Fibroblast of lung (primary cell): ENCODE measurements around the gene DNM3. TPM values are rescaled to one million over a fixed set of nuclear protein-coding genes. Genes with fewer than 3 reads are reported as not detected.

Experiments used
- DNase-seq, 2 donors: peaks; one replicate each; pipeline versions ENCODE4 v3.0.0 to v3.0.0-alpha.2; 2010; ENCODE audit warnings: low read depth in 2 of 2
- H2AFZ ChIP-seq: 2 replicates; pipeline ENCODE4 v1.5.1; 2012; ENCODE audit warnings: low read length, control low read depth, inconsistent platforms
- H3K27ac ChIP-seq: 2 replicates; pipeline ENCODE4 v1.5.1; 2011; ENCODE audit warnings: low read length, control low read depth; ENCODE audit not compliant: insufficient read depth
- H3K27me3 ChIP-seq: 2 replicates; pipeline ENCODE4 v1.5.1; 2011; ENCODE audit warnings: mild to moderate bottlenecking, low read length; ENCODE audit not compliant: control insufficient read depth, insufficient read depth
- H3K36me3 ChIP-seq: 2 replicates; pipeline ENCODE4 v1.5.1; 2011; ENCODE audit warnings: low read length; ENCODE audit not compliant: control insufficient read depth, insufficient read depth
- H3K4me1 ChIP-seq: 2 replicates; pipeline ENCODE4 v1.5.1; 2011; ENCODE audit warnings: low read length; ENCODE audit not compliant: control insufficient read depth, insufficient read depth; ENCODE audit errors: extremely low read depth
- H3K4me2 ChIP-seq: 2 replicates; pipeline ENCODE4 v1.5.1; 2011; ENCODE audit warnings: low read length, control low read depth; ENCODE audit not compliant: insufficient read depth; ENCODE audit errors: extremely low read depth
- H3K4me3 ChIP-seq, 4 experiments: fragments of 200-600 bp in 1 of 4; sonication (generic) in 1 of 4; replicated peaks in 1 of 4; 2 replicates each; pipeline ENCODE4 v1.5.1; 2011 to 2016; ENCODE audit warnings: low read length in 4 of 4, low read depth in 3 of 4, mild to moderate bottlenecking in 3 of 4, control low read depth in 2 of 4, inconsistent platforms in 1 of 4, mixed read lengths in 1 of 4; ENCODE audit not compliant: insufficient read depth in 1 of 4; ENCODE audit errors: control extremely low read depth in 1 of 4
- H3K79me2 ChIP-seq: 2 replicates; pipeline ENCODE4 v1.5.1; 2012; ENCODE audit warnings: mild to moderate bottlenecking, low read length, inconsistent platforms; ENCODE audit not compliant: control insufficient read depth, insufficient read depth
- H3K9ac ChIP-seq: 2 replicates; pipeline ENCODE4 v1.5.1; 2011; ENCODE audit warnings: mild to moderate bottlenecking, low read length, control low read depth; ENCODE audit not compliant: insufficient read depth
- H3K9me3 ChIP-seq: 2 replicates; pipeline ENCODE4 v1.5.1; 2012; ENCODE audit warnings: low read depth, low read length; ENCODE audit not compliant: control insufficient read depth, insufficient read depth
- H4K20me1 ChIP-seq: 2 replicates; pipeline ENCODE4 v1.5.1; 2011; ENCODE audit warnings: low read length; ENCODE audit not compliant: control insufficient read depth, insufficient read depth; ENCODE audit errors: extremely low read depth
- EZH2 ChIP-seq: IDR thresholded peaks from 2 replicates; pipeline ENCODE4 v1.5.1; 2012; ENCODE audit warnings: low read length, control low read depth, mild to moderate bottlenecking; ENCODE audit errors: missing control alignments
- polyA plus RNA-seq, 2 donors: library from polyadenylated mRNA; depleted of rRNA in 1 of 2; stranded (reverse) in 1 of 2; unstranded in 1 of 2; fragments of >200 nt; gene quantifications; 2 replicates each; pipeline ENCODE4 v1.2.1, GENCODE V29; 2011 to 2012; ENCODE audit warnings: missing spikeins in 1 of 2
- total RNA-seq: library from RNA; depleted of rRNA; stranded (reverse); fragments of >200 nt; gene quantifications from 2 replicates; pipeline ENCODE4 v1.2.1, GENCODE V29; 2014
- TF ChIP-seq, protein P1 (sequence below), 2 donors: IDR thresholded peaks in 1 of 2; conservative IDR thresholded peaks in 1 of 2; 1 replicate in 1 of 2; 2 replicates in 1 of 2; pipeline ENCODE4 v1.5.1; 2011 to 2012; ENCODE audit warnings: low read length in 2 of 2, control low read depth in 1 of 2, inconsistent platforms in 1 of 2, low read depth in 1 of 2, mild to moderate bottlenecking in 1 of 2

DNM3 gene
- total and polyA plus RNA-seq, 2 donors (not counting 1 experiment from before 2014, with no cell fraction given), result 1.6 to 3.6 TPM

GRCh38 chr1:172373864-172374263 is 532.6 kb downstream of the DNM3 start:
- H2AFZ ChIP-seq, result no peak overlapping the region
- no peak overlapping the region for H3K4me3 ChIP-seq
- peak; percentile 34 to 60 for DNase-seq
- TF ChIP-seq, protein P1, sequence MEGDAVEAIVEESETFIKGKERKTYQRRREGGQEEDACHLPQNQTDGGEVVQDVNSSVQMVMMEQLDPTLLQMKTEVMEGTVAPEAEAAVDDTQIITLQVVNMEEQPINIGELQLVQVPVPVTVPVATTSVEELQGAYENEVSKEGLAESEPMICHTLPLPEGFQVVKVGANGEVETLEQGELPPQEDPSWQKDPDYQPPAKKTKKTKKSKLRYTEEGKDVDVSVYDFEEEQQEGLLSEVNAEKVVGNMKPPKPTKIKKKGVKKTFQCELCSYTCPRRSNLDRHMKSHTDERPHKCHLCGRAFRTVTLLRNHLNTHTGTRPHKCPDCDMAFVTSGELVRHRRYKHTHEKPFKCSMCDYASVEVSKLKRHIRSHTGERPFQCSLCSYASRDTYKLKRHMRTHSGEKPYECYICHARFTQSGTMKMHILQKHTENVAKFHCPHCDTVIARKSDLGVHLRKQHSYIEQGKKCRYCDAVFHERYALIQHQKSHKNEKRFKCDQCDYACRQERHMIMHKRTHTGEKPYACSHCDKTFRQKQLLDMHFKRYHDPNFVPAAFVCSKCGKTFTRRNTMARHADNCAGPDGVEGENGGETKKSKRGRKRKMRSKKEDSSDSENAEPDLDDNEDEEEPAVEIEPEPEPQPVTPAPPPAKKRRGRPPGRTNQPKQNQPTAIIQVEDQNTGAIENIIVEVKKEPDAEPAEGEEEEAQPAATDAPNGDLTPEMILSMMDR (conservative IDR thresholded peaks at IDR 0.05 in 1 of 2, IDR thresholded peaks at IDR 0.05 in 1 of 2; ENCODE audit: low read depth in 1 of 2, low read length in 2 of 2), result no peak
- TF ChIP-seq EZH2, result no peak
- H3K4me2 ChIP-seq, result no peak overlapping the region
- no peak overlapping the region for H3K9ac ChIP-seq
- no peaks in the 10 kb centered on the region for H3K4me1 ChIP-seq
- H3K79me2 ChIP-seq, result no peaks in the 10 kb centered on the region
- no peaks in the 10 kb centered on the region for H3K36me3 ChIP-seq
- no peaks in the 10 kb centered on the region for H3K27me3 ChIP-seq
- H3K9me3 ChIP-seq, result no peaks in the 10 kb centered on the region
- no peaks in the 10 kb centered on the region for H4K20me1 ChIP-seq
- no peak overlapping the region for H3K27ac ChIP-seq

GRCh38 chr1:172375211-172375631 is 533.9 kb downstream of the DNM3 start:
- no peaks in the 10 kb centered on the region for H3K79me2 ChIP-seq
- no peaks in the 10 kb centered on the region for H3K27me3 ChIP-seq
- H3K9me3 ChIP-seq, result no peaks in the 10 kb centered on the region
- H4K20me1 ChIP-seq, result no peaks in the 10 kb centered on the region
- H3K9ac ChIP-seq, result no peak overlapping the region
- H3K4me2 ChIP-seq, result no peak overlapping the region
- no peak overlapping the region for H3K4me3 ChIP-seq
- no peak overlapping the region for H2AFZ ChIP-seq
- H3K36me3 ChIP-seq, result no peaks in the 10 kb centered on the region
- TF ChIP-seq, protein P1 (conservative IDR thresholded peaks at IDR 0.05 in 1 of 2, IDR thresholded peaks at IDR 0.05 in 1 of 2; ENCODE audit: low read depth in 1 of 2, low read length in 2 of 2), result no peak
- no peak for TF ChIP-seq EZH2
- DNase-seq, result no peak
- no peak overlapping the region for H3K27ac ChIP-seq
- H3K4me1 ChIP-seq, result no peaks in the 10 kb centered on the region

GRCh38 chr1:172376431-172376830 is 535.1 kb downstream of the DNM3 start:
- no peak overlapping the region for H3K9ac ChIP-seq
- H4K20me1 ChIP-seq, result no peaks in the 10 kb centered on the region
- H3K4me1 ChIP-seq, result peaks cover 2% of the 10 kb centered on the region
- H3K27me3 ChIP-seq, result no peaks in the 10 kb centered on the region
- H3K4me3 ChIP-seq, result no peak overlapping the region
- H3K4me2 ChIP-seq, result no peak overlapping the region
- H3K36me3 ChIP-seq, result no peaks in the 10 kb centered on the region
- no peak overlapping the region for H3K27ac ChIP-seq
- no peaks in the 10 kb centered on the region for H3K9me3 ChIP-seq
- TF ChIP-seq, protein P1 (conservative IDR thresholded peaks at IDR 0.05 in 1 of 2, IDR thresholded peaks at IDR 0.05 in 1 of 2; ENCODE audit: low read depth in 1 of 2, low read length in 2 of 2), result no peak
- no peak for TF ChIP-seq EZH2
- H2AFZ ChIP-seq, result no peak overlapping the region
- no peaks in the 10 kb centered on the region for H3K79me2 ChIP-seq
- no peak for DNase-seq
